Measurements from ENCODE around the gene NOX3.
"Not testable (repeated sequence)": the region's sequence is repeated elsewhere in the genome, so short reads cannot be mapped to it uniquely, and the experiment has no call there.

Gene NOX3

GRCh38 chr6:155398701-155399061 lies 57.0 kb downstream of the NOX3 start:
- no peak for DNase-seq

GRCh38 chr6:155398221-155398620 lies 57.4 kb downstream of the NOX3 start:
- DNase-seq, result no peak

GRCh38 chr6:155397172-155397705 lies 58.4 kb downstream of the NOX3 start:
- no peak for DNase-seq

- no peak for DNase-seq
These were observed 59.0 kb downstream of the NOX3 start for GRCh38 chr6:155396605-155397004.

GRCh38 chr6:155395339-155395738 lies 60.3 kb downstream of the NOX3 start:
- no peak for DNase-seq

GRCh38 chr6:155389130-155389529 lies 66.5 kb downstream of the NOX3 start:
- no peak for DNase-seq

- no peak for DNase-seq
These were observed 67.0 kb downstream of the NOX3 start for GRCh38 chr6:155388591-155388990.

GRCh38 chr6:155387481-155387880 lies 68.2 kb downstream of the NOX3 start:
- no peak for DNase-seq

GRCh38 chr6:155384321-155384952 lies 71.2 kb downstream of the NOX3 start:
- no peak for DNase-seq

- DNase-seq, result no peak
These were observed 71.7 kb downstream of the NOX3 start for GRCh38 chr6:155383913-155384312.

GRCh38 chr6:155382338-155382685 lies 73.3 kb downstream of the NOX3 start:
- no peak for DNase-seq

GRCh38 chr6:155381673-155382337 lies 73.8 kb downstream of the NOX3 start:
- no peak for DNase-seq

GRCh38 chr6:155380666-155381332 lies 74.8 kb downstream of the NOX3 start:
- no peak for DNase-seq

- DNase-seq, result no peak
These were observed 76.9 kb downstream of the NOX3 start for GRCh38 chr6:155378724-155379123.

- no peak for DNase-seq
These were observed 77.4 kb downstream of the NOX3 start for GRCh38 chr6:155378276-155378675.

GRCh38 chr6:155377061-155377460 lies 78.6 kb downstream of the NOX3 start:
- DNase-seq, result no peak

GRCh38 chr6:155375801-155376200 lies 79.8 kb downstream of the NOX3 start:
- no peak for DNase-seq

- no peak for DNase-seq
These were observed 81.0 kb downstream of the NOX3 start for GRCh38 chr6:155374681-155375080.

- DNase-seq, result no peak
These were observed 82.4 kb downstream of the NOX3 start for GRCh38 chr6:155373276-155373675.

- DNase-seq, result no peak
These were observed 83.4 kb downstream of the NOX3 start for GRCh38 chr6:155372256-155372655.

- DNase-seq, result no peak
These were observed 84.4 kb downstream of the NOX3 start for GRCh38 chr6:155371230-155371629.

- DNase-seq, result no peak
These were observed 89.3 kb downstream of the NOX3 start for GRCh38 chr6:155366325-155366724.

GRCh38 chr6:155364844-155365437 lies 90.7 kb downstream of the NOX3 start:
- no peak for DNase-seq

- DNase-seq, result not testable (repeated sequence)
These were observed 91.6 kb downstream of the NOX3 start for GRCh38 chr6:155364021-155364420.
